A549 treated with Mapracorat at 1 μM for 4 hours (cell line): Measurements from ENCODE around the gene SF3A2. TPM values are rescaled to one million over a fixed set of nuclear protein-coding genes. Genes with fewer than 3 reads are reported as not detected.

Experiments
- total RNA-seq: library from RNA; stranded (reverse); fragments of 200-300 nt; extraction: Qiagen RNA extraction; gene quantifications from 5 replicates; pipeline ENCODE4 v1.2.3, GENCODE V29; 2022

Gene SF3A2
- 63.8 to 74.1 TPM (median 69.0 TPM) in 5 replicates for total RNA-seq

GRCh38 chr19:2236314-2237050 lies at the start of gene SF3A2, which contains the start of gene PLEKHJ1:
TSS of gene SF3A2 (plus strand) at chr19:2236824. CDS start at chr19:2243419, 6,595 bp downstream.
TSS of gene PLEKHJ1 (minus strand) at chr19:2236329. CDS start at chr19:2236248, 81 bp downstream.

GRCh38 chr19:2249010-2249866 lies 12.6 kb downstream of the SF3A2 start, which contains the start of gene AMH:
TSS of gene AMH (plus strand) at chr19:2249323. CDS start at chr19:2249333, 10 bp downstream.

GRCh38 chr19:2255982-2256685 lies 19.5 kb downstream of the SF3A2 start, which contains the start of gene JSRP1:
TSS of gene JSRP1 (minus strand) at chr19:2256417. CDS start at chr19:2255314, 1,103 bp downstream.

GRCh38 chr19:2282062-2282861 lies 45.6 kb downstream of the SF3A2 start, which contains the start of gene PEAK3:
TSS of gene PEAK3 (minus strand) at chr19:2282175. CDS start at chr19:2280931, 1,244 bp downstream.

Other genes starting within 250 kb of the SF3A2 start
- 31.4 to 46.2 TPM (median 43.0 TPM) in 5 replicates for gene BTBD2, start 221.1 kb upstream of the SF3A2 start, total RNA-seq
- gene MKNK2, start 185.6 kb upstream of the SF3A2 start, total RNA-seq, result 44.0 to 82.2 TPM (median 69.2 TPM) in 5 replicates
- gene MOB3A, start 140.5 kb upstream of the SF3A2 start, total RNA-seq, result 12.3 to 13.7 TPM (median 13.2 TPM) in 5 replicates
- gene IZUMO4, start 139.9 kb upstream of the SF3A2 start, total RNA-seq, result 0.32 to 1.0 TPM (median 0.87 TPM) in 5 replicates
- 63.7 to 80.4 TPM (median 76.8 TPM) in 5 replicates for gene AP3D1, start 85.3 kb upstream of the SF3A2 start, total RNA-seq
- gene DOT1L, start 72.9 kb upstream of the SF3A2 start, total RNA-seq, result 10.7 to 18.7 TPM (median 18.0 TPM) in 5 replicates
- gene PLEKHJ1, start 495 bp upstream of the SF3A2 start, total RNA-seq, result 39.1 to 60.0 TPM (median 59.1 TPM) in 5 replicates
- 7.6 to 24.5 TPM (median 15.3 TPM) in 5 replicates for gene AMH, start 12.5 kb downstream of the SF3A2 start, total RNA-seq
- gene JSRP1, start 19.6 kb downstream of the SF3A2 start, total RNA-seq, result 0.42 to 0.86 TPM (median 0.76 TPM) in 5 replicates
- gene PEAK3, start 45.4 kb downstream of the SF3A2 start, total RNA-seq, result 0.08 to 0.15 TPM (median 0.11 TPM) in 3 of 5 replicates, not detected in the others
- 0.07 TPM in 1 of 5 replicates, not detected in the others for gene LINGO3, start 71.3 kb downstream of the SF3A2 start, total RNA-seq
- 135 to 163 TPM (median 151 TPM) in 5 replicates for gene LSM7, start 91.8 kb downstream of the SF3A2 start, total RNA-seq
- 11.9 to 24.2 TPM (median 20.8 TPM) in 5 replicates for gene SPPL2B, start 91.9 kb downstream of the SF3A2 start, total RNA-seq
- gene TMPRSS9, start 123.4 kb downstream of the SF3A2 start, total RNA-seq, result 0.04 to 0.08 TPM (median 0.05 TPM) in 3 of 5 replicates, not detected in the others
- gene TIMM13, start 190.8 kb downstream of the SF3A2 start, total RNA-seq, result 61.4 to 135 TPM (median 123 TPM) in 5 replicates
- 58.2 to 83.9 TPM (median 78.5 TPM) in 5 replicates for gene LMNB2, start 220.1 kb downstream of the SF3A2 start, total RNA-seq
- gene GADD45B, start 239.3 kb downstream of the SF3A2 start, total RNA-seq, result 96.2 to 118 TPM (median 108 TPM) in 5 replicates